Suppressor macrophage treated with lipopolysaccharide for 4 hours (primary cell): ENCODE data around the gene TCF7L2.
"Not testable (repeated sequence)": the region's sequence is repeated elsewhere in the genome, so short reads cannot be mapped to it uniquely, and the experiment has no call there.

Experiments
- DNase-seq: peaks from one replicate; pipeline ENCODE4 v3.0.0-alpha.2; 2020

The TCF7L2 gene

DNA sequence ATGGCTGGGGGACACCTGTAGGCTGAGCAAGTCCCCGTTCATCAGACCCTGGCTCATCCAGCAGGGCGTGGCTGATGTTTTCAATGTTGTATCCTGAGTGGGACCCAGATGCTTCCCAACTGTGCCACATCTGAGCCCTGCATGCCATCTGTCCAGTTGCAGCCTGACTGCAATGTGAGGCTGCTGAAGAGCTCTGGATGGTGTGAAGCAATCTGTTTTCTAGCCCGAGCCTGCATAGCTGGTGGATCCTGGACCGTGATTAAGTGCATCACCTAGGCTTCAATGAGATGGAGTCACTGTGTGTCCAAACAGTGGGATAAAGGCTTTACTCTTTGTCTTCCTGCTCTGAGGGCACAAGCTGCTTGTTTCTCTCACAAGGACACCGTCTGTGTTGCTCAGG, 99.8 kb downstream of the TCF7L2 start:
- no peak for DNase-seq

DNA sequence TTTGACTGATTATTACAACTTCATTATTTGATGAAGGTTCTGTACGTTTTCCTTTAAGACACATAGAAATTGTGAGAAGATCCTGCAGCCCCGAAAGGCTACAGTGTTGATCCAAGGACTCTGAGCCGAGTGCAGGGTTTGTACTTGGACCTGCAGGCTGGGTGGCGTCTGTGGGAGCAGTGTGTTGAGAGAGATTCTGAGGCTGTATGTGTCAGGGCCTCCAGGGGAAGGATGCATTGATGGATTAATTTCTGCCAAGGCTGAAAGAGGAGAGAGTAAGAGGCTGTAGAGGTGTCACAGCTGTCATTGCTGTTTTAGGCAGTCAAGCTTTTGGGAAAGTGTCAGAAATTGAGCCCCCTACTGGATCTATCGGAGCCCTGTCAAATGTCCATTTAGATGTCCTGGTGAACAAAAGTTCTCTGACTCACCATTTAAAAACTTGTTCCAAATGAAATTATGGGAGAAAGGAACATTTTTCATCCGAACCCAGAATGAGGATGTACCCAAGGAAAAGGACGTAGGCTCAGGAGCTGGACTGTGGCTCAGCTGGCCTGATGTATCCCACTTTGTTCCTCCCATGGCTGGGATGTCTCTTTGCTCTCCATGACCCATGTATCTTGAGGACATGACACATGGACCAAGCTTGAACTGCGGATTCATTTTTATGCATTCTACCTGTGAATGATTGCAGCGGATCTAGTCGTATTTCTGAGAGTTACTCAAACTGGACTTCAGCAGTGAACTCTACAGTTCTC, 102.2 kb downstream of the TCF7L2 start:
- no peak for DNase-seq

DNA sequence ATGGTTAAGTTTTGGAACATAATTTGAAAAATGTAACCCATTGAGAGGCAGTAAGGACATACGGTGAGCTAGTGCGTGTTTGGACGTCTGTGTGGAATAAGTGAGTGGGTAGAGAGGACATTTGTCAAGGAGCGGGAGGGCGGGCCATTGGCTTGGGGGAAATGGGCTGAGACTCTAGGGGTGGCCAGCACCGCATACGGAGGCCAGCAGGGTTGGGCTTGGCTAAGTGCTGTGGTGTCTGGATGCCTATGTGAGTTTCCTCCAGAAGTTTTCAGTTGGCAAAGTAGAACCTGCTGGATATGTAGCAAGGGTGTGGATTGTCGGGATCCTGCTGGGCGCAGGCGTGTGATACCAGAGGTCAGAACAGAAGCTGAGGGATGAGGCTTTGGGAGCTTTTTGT, 103.0 kb downstream of the TCF7L2 start:
- DNase-seq = no peak

DNA sequence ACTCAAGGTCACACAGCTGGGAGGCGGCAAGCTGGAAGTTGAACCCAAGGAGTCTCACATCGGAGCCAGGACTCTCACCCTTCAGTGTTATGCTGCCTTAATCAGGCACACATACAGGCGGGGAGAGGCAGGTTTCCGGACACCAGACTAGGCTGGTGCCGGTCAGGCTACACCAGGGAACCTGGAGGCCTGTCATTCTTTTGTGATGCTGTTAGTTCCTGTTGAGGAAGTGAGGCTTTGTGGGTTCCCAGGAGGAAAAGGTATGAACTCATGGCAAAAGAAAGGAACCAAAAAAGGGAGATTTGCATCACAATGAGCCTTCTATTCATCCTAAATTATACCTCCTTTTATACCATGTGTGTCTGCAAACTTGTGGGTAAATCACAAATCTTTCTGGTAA, 103.8 kb downstream of the TCF7L2 start:
- DNase-seq = no peak

DNA sequence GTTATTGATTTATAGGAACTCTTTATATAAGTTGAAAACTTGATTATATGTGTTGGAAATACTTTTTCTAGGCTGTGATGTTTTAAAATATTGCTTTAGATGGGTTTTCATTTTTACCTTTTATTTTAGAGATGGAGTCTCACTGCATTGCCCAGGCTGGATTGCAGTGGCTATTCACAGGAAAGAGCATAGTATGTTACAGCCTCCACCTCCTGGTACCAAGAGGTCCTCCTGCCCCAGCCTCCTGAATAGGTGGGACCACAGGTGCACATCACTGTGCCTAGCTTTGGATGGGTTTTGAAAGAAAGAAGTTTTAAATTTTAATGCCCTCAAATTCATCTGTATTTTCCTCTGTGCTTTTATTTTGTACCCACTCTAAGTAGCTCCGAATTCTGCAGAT, 105.4 kb downstream of the TCF7L2 start:
- DNase-seq = no peak

DNA sequence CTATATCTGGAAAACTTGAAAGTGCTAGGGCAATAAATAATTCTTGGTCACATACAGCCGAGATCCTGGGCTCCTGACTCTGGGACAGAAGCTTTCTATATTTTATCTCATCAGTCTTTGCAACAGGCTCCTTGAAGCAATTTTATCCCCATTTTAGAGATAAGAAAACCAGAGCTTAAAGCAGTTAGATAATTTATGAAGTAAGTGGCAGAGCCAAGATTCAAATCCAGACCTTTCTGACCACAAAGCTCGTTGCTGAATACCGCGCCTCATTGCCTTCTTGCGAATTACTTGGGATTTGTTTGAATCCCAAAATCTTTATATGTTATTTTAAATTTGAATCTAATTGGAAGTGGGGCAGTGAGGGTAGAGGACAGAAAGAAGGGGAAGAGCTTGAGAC, 106.0 kb downstream of the TCF7L2 start:
- no peak for DNase-seq

DNA sequence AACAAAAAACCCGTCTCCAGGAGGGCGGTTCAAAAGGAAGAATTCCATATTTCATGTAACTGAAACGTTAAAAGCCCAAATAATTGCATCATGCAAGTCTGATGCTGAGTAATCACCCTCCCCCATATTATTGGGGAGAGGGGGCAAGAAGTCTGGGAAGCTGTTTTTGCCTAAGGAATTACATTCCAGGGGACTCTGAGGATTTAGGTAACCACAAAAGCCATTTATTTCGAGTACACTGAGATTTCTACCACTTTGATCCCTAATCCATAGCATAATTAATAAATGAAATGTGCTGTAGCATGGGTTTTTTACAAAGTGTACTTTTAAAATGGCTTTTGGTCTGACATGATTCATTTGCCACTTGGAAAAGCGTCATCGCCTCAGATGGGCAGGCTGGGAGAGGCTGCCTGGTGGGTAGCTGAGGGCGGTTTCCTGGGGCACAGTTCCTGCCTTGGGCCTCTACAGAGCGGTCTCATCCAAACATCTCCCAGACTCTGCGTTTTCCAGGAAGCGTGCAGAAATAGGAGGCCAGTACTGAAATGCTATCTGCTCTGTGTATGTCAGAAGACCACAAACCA, 106.5 kb downstream of the TCF7L2 start:
- no peak for DNase-seq

GRCh38 chr10:113057948-113058522, 108.0 kb downstream of the TCF7L2 start:
- no peak for DNase-seq

DNA sequence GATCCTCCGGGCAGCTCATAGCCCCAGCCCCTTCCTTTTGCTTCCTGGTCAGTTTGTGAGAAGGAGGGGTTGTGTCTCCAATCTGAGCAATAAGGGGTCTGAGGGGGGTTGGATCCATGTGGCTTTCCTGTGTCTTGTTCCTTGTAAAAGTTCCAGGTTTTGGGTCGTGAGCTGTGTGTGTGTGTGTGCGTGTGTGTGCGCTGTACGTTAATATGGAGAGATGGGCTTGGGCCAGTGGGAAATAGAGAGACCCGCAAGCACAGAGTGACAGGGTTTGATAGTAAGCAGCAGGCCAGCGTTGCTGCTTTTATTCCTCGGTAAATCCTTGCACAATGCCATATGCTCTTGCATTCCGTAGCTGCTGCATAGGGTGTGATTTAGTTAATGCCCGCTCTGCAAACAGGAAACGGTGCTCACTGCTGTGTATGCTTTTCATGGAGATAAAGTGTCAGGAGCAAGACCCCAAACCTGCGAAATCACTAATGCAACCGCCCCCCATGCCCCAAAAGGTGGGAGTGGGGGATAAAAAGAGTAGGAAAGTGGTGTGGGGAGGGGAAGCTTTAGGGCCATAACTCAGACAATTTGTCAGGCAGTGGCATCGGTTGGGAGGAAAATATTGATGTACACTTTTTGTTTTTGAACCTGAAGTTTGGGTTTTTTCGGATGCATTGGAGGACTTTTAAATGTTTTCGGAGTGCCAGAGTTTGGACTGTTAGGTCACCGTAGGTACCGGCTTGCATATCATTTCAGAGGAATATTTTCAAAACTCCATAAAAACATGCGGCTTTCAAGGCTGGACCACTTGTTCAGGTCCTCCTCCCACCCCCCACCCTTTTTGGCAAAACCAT, 108.7 kb downstream of the TCF7L2 start:
- DNase-seq = no peak

GRCh38 chr10:113059371-113059780, 109.3 kb downstream of the TCF7L2 start:
- DNase-seq = no peak

DNA sequence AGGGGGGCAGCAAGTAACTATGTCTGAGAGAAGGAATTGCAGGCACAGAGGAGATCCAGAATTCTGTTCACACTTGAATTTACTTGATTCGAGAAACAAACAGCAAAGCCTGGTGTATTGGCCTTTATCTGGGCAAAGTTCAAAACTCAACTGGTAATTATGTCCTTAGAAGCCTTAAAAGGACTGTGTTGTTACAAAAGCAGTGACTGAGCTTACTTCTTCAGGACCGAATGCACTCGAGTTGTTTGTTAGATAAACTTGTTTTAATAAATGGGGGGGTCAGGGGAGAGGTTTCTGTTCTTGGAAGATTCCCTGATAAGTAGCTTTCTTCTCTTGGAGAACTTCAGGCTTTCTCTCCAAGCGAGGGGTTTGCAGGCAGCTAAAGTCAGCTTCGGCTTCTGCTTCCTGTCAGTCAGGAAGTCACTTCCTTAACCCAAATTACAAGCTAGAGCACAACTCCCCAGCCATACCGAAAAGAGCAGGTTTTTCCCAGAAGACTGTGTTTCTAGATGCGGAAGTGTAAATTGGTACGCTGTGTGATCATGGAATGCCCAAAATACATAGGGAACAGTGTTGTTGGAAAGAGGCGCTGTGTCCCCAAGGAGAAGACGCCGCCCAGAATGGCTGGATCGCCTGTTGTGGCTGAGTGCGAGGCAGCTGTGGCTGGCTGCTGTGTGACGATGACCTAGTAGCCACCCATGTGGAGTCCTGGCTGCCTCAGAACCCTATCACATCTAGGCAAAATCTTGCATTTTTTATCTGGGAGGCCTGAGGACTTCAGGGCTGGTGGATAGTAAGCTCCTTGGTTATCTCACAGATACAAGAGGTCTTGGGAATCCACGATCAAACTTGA, 110.4 kb downstream of the TCF7L2 start:
- peak; percentile 40 for DNase-seq

DNA sequence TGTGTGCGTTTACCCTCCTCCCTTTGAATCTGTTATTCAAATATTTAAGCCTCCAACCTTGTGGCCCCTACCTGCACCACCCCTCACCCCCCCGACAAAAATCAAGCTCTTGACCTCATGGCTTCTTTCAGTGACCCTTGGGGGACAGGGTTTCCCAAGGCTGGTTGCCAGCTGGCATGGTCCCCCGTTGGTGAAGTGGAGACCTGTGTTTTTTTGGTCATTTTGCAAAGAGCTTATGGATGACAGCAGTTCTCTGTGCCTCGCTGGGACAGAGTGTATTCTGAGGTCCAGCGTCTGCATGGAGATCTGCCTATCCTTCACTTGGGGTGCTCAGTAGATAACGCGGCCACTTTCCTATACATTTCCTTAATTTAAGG, 111.0 kb downstream of the TCF7L2 start:
- no peak for DNase-seq

DNA sequence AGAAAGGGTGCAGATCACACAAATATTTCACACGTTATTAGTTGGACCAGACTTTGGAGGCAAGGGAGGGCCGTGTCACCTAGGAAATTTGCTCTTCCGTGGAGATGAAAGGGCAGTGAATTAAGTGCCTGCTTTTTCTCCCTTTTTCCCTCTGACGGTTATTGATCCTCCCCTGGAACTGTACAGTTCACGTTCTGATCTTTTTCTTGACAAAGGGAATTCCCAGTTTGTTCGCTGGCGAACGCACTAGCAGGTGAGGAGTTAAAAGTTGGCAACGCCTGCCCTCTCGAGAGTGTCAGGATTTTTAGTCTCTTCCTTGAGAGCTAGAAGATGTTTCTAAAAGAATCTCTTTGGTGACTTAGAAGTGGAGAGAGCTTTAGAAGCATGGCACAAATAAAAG, 111.5 kb downstream of the TCF7L2 start:
- DNase-seq = no peak

DNA sequence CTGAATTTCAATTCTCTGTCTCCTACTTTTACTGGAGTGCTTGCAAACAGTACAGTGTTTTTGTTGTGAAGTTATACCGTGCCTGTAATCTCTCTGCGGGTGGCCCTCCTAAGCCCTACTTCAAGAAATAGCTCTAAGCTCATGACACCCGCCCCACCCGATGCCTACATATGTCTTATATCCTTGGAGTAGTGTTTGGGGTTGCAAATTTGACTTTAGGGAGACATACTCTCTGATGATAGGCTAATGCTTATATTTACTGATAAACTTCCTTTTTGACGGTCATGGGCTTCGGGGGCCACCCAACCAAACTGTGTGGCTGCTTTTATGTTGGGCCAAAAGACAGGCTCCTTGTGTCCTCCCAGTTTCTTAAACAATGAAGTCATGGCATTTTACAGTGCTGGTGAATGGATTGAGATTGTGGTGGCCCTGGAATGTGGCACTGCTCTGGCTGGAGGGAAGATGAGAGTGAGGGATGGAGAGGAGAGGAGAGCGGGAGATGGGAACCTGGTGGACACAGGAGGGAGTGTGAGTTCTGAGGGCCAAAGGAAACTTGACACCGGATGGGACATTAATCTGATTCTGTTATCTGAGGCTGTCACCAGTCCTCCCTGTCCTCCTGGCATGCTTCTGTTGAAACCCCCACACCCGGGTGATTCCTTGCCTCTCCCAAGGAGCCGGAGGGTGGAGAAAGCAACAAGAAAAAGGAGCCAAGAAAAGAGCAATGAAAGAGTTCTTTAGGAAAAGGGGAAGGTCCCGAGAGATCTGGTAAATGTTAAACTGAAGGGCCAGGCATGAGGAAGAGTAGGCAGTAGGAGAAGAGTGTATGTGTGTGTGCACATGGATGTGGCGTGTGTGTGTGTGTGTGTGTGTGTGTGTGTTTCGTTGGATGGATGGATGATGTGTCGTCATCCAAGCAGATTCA, 113.3 kb downstream of the TCF7L2 start:
- DNase-seq = no peak

DNA sequence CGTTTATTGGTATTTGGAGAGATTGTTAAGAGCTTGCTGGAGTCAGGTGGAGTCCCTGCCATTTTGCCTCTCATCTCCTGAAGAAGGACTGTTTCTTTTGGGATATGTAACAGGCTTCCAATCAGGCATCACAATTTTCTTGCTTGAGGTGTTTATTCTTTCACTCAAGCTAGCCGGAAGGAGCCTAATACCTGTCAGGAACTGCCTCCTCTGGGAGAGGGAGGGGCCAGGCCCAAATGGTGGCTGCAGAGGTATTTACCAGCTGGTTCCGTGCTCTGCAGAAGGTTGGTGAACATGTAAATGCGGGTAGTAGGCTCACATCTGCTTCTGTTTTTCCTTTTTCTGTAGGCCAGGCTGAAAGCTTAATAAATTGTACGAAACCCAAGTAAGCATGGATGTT, 114.0 kb downstream of the TCF7L2 start:
- no peak for DNase-seq

DNA sequence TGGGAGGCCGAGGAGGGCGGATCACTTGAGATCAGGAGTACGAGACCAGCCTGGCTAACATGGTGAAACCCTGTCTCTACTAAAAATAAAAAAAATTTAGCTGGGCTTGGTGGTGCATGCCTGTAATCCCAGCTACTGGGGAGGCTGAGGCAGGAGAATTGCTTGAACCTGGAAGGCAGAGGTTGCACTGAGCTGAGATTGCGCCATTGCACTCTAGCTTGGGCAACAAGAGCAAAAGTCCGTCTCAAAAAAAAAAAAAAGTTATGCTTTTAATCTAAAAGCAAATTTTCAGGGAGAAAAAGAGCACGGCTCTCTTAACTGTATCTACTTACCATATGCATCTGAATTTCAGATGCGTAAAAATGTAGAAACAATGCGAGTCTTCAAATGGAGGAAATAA, 116.1 kb downstream of the TCF7L2 start:
- not testable (repeated sequence) for DNase-seq

DNA sequence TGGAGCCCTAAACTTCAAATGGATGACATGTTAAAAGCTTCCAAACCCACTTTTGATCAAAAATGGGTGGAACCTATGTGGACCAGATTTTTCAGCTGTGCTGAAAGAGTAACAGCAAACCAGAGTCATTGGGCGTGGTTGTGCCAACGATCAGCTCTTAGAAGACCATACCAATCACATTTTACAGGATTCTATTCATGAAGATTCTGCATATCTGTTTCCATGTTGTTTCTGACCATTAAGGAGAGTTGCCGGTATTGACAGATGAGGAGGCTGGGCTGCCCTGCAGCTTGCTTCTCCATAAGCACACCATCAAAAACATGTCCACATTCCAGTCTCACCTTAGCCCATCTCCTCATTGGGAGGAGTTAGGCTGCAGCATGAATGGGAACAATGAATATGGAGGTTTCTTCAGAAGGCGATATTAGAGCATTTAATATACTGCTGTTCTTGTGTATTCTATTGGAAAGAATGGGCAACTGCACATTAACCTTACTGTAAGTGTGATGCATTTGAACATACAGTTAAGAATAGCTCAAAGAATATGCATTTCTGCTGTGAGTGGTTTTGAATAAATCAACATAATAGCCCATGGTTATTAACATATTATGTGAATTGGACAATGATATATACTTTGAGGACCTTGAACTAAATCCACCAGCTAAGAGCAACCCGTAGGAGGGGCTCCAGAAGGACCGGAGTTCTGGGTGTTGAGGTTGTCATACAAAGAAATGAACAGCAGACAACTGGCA, 116.7 kb downstream of the TCF7L2 start:
- DNase-seq = no peak

- DNase-seq = peak; percentile 33
Measured at GRCh38 chr10:113067501-113067900, 117.5 kb downstream of the TCF7L2 start.

DNA sequence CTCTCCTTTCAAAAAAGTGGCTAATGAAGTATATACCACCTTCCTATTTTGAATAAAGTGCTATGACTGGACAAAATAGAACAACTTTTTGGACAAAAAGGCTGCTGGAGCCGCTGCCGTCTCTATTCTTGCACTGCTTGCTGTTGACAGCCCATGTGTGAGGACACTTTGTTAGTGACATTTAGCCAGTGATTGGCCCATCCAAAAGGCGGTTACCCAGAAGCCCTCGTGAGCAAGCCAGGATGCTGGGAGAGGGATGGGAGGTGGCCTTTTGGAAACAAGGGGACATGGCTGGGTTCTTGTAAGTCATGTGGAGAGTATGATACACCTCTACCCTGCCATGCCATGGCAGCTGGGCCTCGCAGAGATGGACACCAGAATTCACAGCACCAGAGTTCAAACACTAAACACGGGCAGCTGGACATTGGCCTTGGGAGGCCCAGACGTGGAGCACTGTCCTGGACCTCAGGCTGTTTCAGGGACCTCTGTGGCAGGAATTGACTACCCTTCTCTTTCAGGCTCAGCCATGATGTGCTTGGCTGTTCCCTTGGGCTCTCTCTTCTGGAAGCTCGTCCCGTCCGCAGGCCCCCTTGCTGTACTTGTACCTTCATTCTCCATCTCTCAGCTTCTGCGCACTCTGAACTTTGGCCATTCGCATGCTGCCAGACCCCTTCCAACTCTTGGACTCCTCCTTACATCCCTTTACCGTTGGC, 118.3 kb downstream of the TCF7L2 start:
- no peak for DNase-seq

DNA sequence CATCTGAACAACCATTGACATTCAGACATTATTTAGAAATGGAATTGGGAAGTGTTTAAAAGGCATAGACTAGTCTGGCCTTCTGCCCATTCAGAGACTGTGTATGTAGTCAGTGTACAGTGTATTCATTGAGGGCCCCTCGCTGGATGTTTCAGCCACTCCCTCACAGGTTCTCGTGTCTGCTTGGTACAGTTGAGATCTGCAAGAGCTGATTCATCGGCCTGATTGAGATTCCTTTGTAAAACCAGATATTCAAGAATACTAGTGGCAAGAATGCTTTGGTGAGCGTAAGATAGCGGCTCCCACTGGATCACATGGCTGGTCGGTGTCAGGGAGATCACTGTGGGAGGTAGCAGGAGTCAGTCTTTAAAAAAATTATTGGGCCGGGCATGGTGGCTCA, 119.5 kb downstream of the TCF7L2 start:
- no peak for DNase-seq
